ENCODE results near the gene PFKFB3.

Gene PFKFB3

GRCh38 chr10:6221971-6222751 is 19.4 kb downstream of the PFKFB3 start:
- DNase-seq (ENCODE audit: low spot score) (no peak), ATAC-seq (ENCODE audit: low read depth) (no peak)
- TF ChIP-seq, protein P1, sequence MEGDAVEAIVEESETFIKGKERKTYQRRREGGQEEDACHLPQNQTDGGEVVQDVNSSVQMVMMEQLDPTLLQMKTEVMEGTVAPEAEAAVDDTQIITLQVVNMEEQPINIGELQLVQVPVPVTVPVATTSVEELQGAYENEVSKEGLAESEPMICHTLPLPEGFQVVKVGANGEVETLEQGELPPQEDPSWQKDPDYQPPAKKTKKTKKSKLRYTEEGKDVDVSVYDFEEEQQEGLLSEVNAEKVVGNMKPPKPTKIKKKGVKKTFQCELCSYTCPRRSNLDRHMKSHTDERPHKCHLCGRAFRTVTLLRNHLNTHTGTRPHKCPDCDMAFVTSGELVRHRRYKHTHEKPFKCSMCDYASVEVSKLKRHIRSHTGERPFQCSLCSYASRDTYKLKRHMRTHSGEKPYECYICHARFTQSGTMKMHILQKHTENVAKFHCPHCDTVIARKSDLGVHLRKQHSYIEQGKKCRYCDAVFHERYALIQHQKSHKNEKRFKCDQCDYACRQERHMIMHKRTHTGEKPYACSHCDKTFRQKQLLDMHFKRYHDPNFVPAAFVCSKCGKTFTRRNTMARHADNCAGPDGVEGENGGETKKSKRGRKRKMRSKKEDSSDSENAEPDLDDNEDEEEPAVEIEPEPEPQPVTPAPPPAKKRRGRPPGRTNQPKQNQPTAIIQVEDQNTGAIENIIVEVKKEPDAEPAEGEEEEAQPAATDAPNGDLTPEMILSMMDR (IDR thresholded peaks at IDR 0.05; ENCODE audit: poor library complexity, severe bottlenecking): no peak
- no peaks in the 10 kb centered on the region for H3K9me3 ChIP-seq (ENCODE audit: severe bottlenecking)
- H3K4me1 ChIP-seq (ENCODE audit: insufficient read depth, poor library complexity, severe bottlenecking): peaks cover 19% of the 10 kb centered on the region
- H3K4me3 ChIP-seq (ENCODE audit: severe bottlenecking): no peak overlapping the region
- H3K36me3 ChIP-seq (ENCODE audit: low read depth): peaks cover 90% of the 10 kb centered on the region
- H3K27ac ChIP-seq (ENCODE audit: poor library complexity, severe bottlenecking): peak overlapping the region; percentile 32
- no peaks in the 10 kb centered on the region for H3K27me3 ChIP-seq (ENCODE audit: insufficient read depth, poor library complexity, severe bottlenecking)

DNA sequence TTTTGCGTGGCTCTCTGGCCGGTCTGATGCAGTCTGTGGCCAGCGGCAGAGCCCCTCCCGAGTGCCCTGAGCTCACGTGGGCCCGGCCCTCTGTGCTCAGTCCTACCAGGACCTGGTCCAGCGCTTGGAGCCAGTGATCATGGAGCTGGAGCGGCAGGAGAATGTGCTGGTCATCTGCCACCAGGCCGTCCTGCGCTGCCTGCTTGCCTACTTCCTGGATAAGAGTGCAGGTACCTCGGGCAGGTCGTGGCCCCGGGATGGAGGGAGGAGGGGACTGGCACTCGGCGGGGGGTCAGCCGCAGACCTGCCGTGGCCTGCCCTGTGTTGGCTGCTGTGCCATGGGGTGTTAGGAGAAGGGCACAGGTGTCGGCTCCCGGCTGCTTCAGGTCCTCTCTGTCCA is 20.0 kb downstream of the PFKFB3 start:
- ATAC-seq (ENCODE audit: low read depth) (no peak), DNase-seq (ENCODE audit: low spot score) (no peak)
- peaks cover 17% of the 10 kb centered on the region for H3K4me1 ChIP-seq (ENCODE audit: insufficient read depth, poor library complexity, severe bottlenecking)
- H3K27ac ChIP-seq (ENCODE audit: poor library complexity, severe bottlenecking): peak overlapping the region; percentile 32
- no peak overlapping the region for H3K4me3 ChIP-seq (ENCODE audit: severe bottlenecking)
- TF ChIP-seq, protein P1 (IDR thresholded peaks at IDR 0.05; ENCODE audit: poor library complexity, severe bottlenecking): no peak
- H3K36me3 ChIP-seq (ENCODE audit: low read depth): peaks cover 90% of the 10 kb centered on the region
- H3K9me3 ChIP-seq (ENCODE audit: severe bottlenecking): no peaks in the 10 kb centered on the region
- no peaks in the 10 kb centered on the region for H3K27me3 ChIP-seq (ENCODE audit: insufficient read depth, poor library complexity, severe bottlenecking)

DNA sequence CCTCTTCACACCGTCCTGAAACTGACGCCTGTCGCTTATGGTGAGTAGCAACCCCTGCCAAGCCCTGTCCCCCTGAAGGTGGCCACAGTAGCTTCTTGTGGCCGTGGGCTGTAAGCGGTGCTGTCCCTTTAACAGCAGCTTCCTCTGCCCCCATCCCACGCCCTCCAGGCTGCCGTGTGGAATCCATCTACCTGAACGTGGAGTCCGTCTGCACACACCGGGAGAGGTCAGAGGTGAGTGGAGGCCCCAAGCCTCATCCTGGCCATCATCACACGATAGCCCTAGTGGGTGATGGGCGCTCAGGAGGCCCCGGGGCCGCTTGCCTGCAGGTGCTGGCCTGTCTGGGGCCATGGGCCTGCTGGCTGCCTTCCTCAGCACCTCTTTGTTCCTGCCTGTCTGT is 21.2 kb downstream of the PFKFB3 start:
- no peak for DNase-seq (ENCODE audit: low spot score)
- no peak for ATAC-seq (ENCODE audit: low read depth)
- TF ChIP-seq, protein P1 (IDR thresholded peaks at IDR 0.05; ENCODE audit: poor library complexity, severe bottlenecking): no peak
- Histone ChIP-seq H3K36me3 (ENCODE audit: low read depth) (peaks cover 89% of the 10 kb centered on the region), H3K27ac (ENCODE audit: poor library complexity, severe bottlenecking) (no peak overlapping the region), H3K9me3 (ENCODE audit: severe bottlenecking) (no peaks in the 10 kb centered on the region), H3K27me3 (ENCODE audit: insufficient read depth, poor library complexity, severe bottlenecking) (no peaks in the 10 kb centered on the region), H3K4me1 (ENCODE audit: insufficient read depth, poor library complexity, severe bottlenecking) (peaks cover 5% of the 10 kb centered on the region), H3K4me3 (ENCODE audit: severe bottlenecking) (no peak overlapping the region)

- TF ChIP-seq, protein P1 (IDR thresholded peaks at IDR 0.05; ENCODE audit: poor library complexity, severe bottlenecking): no peak
- Histone ChIP-seq H3K4me1 (ENCODE audit: insufficient read depth, poor library complexity, severe bottlenecking) (no peaks in the 10 kb centered on the region), H3K36me3 (ENCODE audit: low read depth) (peaks cover 84% of the 10 kb centered on the region), H3K27me3 (ENCODE audit: insufficient read depth, poor library complexity, severe bottlenecking) (no peaks in the 10 kb centered on the region), H3K27ac (ENCODE audit: poor library complexity, severe bottlenecking) (no peak overlapping the region), H3K9me3 (ENCODE audit: severe bottlenecking) (no peaks in the 10 kb centered on the region), H3K4me3 (ENCODE audit: severe bottlenecking) (no peak overlapping the region)
- no peak for ATAC-seq (ENCODE audit: low read depth)
- DNase-seq (ENCODE audit: low spot score): no peak
These were observed 22.0 kb downstream of the PFKFB3 start for GRCh38 chr10:6224781-6225180.

GRCh38 chr10:6225263-6225814 is 22.6 kb downstream of the PFKFB3 start:
- TF ChIP-seq, protein P1 (IDR thresholded peaks at IDR 0.05; ENCODE audit: poor library complexity, severe bottlenecking): no peak
- no peak overlapping the region for H3K27ac ChIP-seq (ENCODE audit: poor library complexity, severe bottlenecking)
- no peaks in the 10 kb centered on the region for H3K27me3 ChIP-seq (ENCODE audit: insufficient read depth, poor library complexity, severe bottlenecking)
- H3K4me1 ChIP-seq (ENCODE audit: insufficient read depth, poor library complexity, severe bottlenecking): no peaks in the 10 kb centered on the region
- ATAC-seq (ENCODE audit: low read depth): no peak
- H3K9me3 ChIP-seq (ENCODE audit: severe bottlenecking): no peaks in the 10 kb centered on the region
- peaks cover 81% of the 10 kb centered on the region for H3K36me3 ChIP-seq (ENCODE audit: low read depth)
- no peak overlapping the region for H3K4me3 ChIP-seq (ENCODE audit: severe bottlenecking)
- DNase-seq (ENCODE audit: low spot score): no peak
